HG02943 (cell line): ENCODE measurements around the gene UROC1.

ENCODE experiments used
- ATAC-seq: cut with Tn5 transposase; IDR thresholded peaks from one replicate; pipeline ENCODE4 v1.9.1; 2021; ENCODE audit warnings: mild to moderate bottlenecking, low read depth, moderate library complexity; ENCODE audit not compliant: unreplicated experiment

Gene UROC1

GRCh38 chr3:126548556-126549466, 31.2 kb upstream of the UROC1 start:
- no peak for ATAC-seq

- no peak for ATAC-seq
Observed at GRCh38 chr3:126547721-126548120, 30.1 kb upstream of the UROC1 start.

DNA sequence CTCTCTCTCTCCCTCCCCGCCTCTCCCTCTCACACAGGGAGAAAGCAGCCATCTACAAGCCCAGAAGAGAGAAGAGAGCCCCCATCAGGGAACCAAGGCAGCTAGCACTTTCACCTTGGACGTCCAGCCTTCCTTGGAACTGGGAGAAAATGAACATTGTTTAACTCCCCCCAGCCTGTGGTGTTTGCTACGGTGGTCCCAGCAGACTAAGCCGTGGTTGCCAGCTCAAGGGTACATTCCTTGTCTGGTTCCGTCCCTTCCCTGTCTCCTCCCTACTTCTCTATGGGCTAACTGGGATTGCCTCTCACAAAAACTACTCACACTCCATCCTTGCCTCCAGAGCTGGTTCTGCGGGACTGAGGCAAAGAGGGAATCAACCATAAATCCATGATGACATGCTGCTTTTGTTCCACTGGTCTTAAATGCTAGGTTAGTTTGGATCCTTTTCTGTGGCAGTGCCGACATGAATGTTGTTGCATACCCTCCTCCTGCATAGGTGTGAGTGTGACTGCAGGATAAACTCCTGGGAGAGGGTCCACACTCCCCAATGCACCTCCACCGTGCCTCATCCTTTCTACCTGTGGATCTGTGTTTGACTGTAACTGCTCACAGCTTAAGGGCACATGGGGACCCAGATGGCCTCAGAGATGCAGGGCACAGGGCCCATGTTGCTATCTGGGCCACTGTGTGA, 29.1 kb upstream of the UROC1 start:
- no peak for ATAC-seq

GRCh38 chr3:126546013-126546412, 28.4 kb upstream of the UROC1 start:
- ATAC-seq: no peak

- ATAC-seq: no peak
Observed at GRCh38 chr3:126545544-126545943, 28.0 kb upstream of the UROC1 start.

DNA sequence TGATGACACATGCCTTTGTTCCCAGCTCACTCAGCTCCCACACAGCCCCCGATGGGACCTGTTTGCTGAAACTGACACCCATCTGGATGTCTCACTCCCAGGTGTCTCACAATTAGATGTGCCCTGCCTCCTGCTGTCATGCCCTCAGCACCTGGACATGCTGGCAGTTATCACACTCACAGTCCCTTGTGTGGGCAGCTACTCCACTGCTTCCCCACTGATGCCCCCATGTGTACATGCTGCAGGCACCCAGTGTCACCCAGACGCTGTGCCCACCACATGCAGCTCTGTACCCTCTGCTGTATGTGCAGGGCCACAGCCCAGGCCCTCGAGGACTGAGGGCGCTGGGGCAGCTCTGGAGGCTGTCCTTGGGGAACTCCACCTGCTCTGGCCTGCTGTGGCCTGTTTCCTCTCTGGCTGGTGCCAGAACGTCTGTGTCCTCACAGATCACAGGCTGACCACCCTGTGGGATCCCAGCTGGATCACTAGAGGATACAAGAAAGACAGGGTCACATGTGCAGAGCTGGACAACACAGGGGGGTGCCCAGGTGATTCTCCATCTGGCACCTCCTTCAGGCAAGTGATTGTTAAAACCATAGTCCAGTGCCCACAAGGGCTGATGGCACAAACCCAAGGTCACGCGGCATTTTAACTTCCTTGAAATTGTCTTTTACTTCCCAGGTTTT, 27.2 kb upstream of the UROC1 start:
- ATAC-seq: no peak

DNA sequence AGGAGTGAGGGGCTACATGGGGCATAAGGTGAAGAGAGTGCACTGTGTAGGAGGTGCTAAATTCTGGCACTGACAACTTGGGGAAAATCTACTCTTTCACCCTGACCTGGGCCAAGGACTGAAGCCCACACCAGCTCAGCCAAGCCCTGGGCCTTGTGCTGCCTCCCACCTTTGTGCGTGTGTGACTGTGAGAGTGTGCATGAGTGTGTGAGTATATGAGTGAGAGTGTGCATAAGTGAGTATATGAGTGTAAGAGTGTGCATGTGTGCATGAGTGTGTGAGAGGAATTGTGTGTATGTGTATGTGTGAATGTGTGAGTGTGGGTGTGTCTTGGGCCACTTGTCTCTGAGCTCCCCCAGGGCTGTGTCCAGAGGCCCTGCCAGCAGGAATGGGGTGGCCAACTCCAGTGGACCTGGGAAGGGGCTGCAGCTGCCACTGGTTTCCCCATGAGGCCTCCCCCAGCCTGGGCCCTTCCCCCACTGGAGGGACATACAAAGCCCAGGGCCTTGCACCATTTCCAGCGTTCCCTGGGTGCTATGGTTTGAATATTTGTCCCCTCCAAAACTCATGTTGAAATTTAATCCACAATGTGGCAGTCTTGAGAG, 26.0 kb upstream of the UROC1 start:
- no peak for ATAC-seq

GRCh38 chr3:126542340-126543241, 25.0 kb upstream of the UROC1 start:
- no peak for ATAC-seq

DNA sequence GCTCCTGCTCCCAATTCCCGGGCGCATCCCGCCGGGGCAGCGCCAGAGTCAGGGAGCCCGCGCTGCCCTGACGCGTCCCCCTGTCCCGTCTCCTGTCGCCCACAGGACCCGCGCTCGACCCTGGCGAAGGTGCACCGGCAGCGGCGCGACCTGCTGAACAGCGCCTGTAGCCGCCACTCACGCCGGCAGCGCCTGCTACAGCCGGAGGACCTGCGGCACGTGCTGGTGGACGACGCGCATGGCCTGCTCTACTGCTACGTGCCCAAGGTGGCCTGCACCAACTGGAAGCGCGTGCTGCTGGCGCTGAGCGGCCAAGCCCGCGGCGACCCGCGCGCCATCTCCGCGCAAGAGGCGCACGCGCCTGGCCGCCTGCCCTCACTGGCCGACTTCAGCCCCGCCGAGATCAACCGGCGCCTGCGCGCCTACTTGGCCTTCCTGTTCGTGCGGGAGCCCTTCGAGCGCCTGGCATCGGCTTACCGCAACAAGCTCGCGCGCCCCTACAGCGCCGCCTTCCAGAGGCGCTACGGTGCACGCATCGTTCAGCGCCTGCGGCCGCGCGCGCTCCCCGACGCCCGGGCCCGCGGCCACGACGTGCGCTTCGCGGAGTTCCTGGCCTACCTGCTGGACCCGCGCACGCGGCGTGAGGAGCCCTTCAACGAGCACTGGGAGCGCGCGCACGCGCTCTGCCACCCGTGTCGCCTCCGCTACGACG, 24.2 kb upstream of the UROC1 start:
- ATAC-seq: no peak

GRCh38 chr3:126540951-126541627, 23.5 kb upstream of the UROC1 start:
- no peak for ATAC-seq

DNA sequence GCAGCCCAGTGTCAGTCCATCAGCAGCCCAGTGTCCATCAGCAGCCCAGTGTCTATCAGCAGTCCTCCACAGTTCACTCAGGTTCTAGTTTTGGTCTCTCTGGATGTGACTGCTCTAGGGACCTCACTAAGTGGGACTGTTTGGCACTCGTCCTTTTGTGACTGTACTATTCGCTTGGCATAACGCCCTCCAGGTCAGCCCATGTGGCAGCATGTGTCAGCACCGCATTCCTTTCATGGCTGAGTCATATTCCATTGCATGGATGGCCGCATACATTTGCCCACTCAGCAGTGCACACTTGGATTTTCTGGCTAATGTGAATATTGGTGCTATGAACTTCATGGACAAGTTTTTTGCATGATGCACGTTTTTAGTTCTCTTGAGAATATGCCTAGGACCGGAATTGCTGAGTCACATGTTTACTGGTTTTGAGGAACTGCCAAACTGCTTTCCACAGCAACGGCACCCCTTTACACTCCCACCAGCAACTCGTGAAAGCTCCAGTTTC, 22.8 kb upstream of the UROC1 start:
- ATAC-seq: no peak

GRCh38 chr3:126539558-126540250, 22.1 kb upstream of the UROC1 start:
- ATAC-seq: no peak

GRCh38 chr3:126538966-126539365, 21.4 kb upstream of the UROC1 start:
- ATAC-seq: no peak

GRCh38 chr3:126538316-126538715, 20.7 kb upstream of the UROC1 start:
- ATAC-seq: no peak

DNA sequence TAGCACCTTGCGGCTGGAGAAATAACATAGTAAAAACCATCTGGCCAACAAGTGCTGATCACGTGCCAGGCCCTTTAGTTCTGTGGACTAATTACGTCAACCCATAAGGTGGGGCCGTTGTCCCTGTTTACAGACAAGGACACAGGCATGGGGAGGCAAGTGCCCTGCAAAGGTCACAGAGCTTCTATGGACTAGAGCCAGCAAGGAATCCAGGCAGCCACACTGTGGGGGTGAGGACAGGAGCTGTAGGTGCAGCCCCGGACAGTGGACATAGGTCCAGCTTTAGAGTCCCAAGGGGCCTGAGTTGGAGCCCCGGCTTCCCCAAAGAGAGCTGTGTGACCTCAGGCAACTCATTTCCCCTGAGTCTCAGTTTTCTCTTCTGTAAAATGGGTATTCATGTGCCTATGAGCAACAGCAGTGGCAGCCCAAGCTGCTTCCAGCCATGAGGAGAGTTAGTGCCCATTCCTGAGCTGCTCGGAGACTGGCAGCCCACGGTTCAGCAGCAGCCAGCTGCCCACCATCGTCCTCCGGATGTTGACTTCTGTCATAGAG, 20.2 kb upstream of the UROC1 start:
- no peak for ATAC-seq

DNA sequence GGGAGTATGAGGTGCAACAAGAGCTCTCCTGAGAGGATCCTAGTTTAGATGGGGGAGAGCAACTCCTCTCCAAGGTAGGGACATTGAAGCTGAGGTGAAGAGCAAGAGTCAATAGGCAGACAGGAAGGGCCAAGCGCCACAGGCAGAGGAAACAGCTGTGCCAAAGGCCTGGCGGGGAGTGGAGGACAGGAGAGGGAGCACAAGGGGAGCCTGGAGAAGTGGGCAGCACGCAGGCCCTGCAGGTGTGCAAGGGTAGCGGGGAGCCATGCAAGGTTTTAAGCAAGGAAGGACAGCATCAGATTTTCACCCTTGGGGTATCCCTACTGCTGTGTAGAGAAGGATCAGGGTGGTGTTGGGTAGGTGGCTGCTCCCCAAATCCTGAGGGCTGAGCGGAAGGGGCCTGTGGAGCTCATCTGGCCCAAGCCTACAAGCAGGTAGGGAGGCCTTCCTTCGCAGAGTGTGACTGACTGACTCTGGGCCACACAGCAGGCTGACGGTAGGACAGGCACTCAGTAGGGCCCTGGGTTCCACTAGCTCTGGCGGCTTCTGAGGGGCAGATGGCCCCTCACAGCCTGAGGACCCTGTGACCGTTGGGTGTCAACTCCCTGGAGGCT, 19.6 kb upstream of the UROC1 start:
- no peak for ATAC-seq

- ATAC-seq: no peak
Observed at GRCh38 chr3:126536126-126536525, 18.6 kb upstream of the UROC1 start.
